Esophagus muscularis mucosa (tissue), 4 donors: Measurements from ENCODE around the gene FOXP2. TPM values are rescaled to one million over a fixed set of nuclear protein-coding genes. Genes with fewer than 3 reads are reported as not detected.
"Not testable (repeated sequence)": the region's sequence is repeated elsewhere in the genome, so short reads cannot be mapped to it uniquely, and the experiment has no call there.

ENCODE experiments used
- DNase-seq: peaks from one replicate; pipeline ENCODE4 v3.0.0-alpha.2; 2017; ENCODE audit errors: extremely low spot score
- H3K27ac ChIP-seq, 4 donors: fragments of 200-600 bp; sonication (generic); replicated peaks in 1 of 4; 1 replicate in 3 of 4; 2 replicates in 1 of 4; pipeline ENCODE4 v1.5.1; 2016 to 2019; ENCODE audit warnings: mild to moderate bottlenecking in 1 of 4
- H3K27me3 ChIP-seq, 4 donors: fragments of 200-600 bp; sonication (generic); one replicate each; pipeline versions ENCODE4 v1.5.1 to v1.6.0; 2016 to 2019
- H3K36me3 ChIP-seq, 4 donors: fragments of 200-600 bp; sonication (generic); one replicate each; pipeline ENCODE4 v1.5.1; 2016 to 2019
- H3K4me1 ChIP-seq, 4 donors: fragments of 200-600 bp; sonication (generic); one replicate each; pipeline ENCODE4 v1.5.1; 2016 to 2019
- H3K4me3 ChIP-seq, 4 donors: fragments of 200-600 bp; sonication (generic); 1 replicate in 2 of 4; 2 replicates in 2 of 4; pipeline ENCODE4 v1.5.1; 2016 to 2019; ENCODE audit warnings: mild to moderate bottlenecking in 4 of 4, moderate library complexity in 1 of 4
- H3K9me3 ChIP-seq, 4 donors: fragments of 200-600 bp; sonication (generic); 1 replicate in 3 of 4; 2 replicates in 1 of 4; pipeline ENCODE4 v1.5.1; 2016 to 2019
- CTCF ChIP-seq, 3 experiments: fragments of 200-600 bp in 2 of 3; fragments of 450-650 bp in 1 of 3; sonication (generic) in 2 of 3; IDR thresholded peaks; one replicate each; pipeline ENCODE4 v1.5.1; 2017 to 2019; ENCODE audit warnings: antibody characterized with exemption in 3 of 3, mild to moderate bottlenecking in 2 of 3, moderate library complexity in 1 of 3
- EP300 ChIP-seq: sonication (generic); formaldehyde crosslinking; IDR thresholded peaks from one replicate; pipeline ENCODE4 v1.6.1; 2017; ENCODE audit warnings: antibody characterized with exemption
- POLR2A ChIP-seq: fragments of 450-650 bp; IDR thresholded peaks from one replicate; pipeline ENCODE4 v1.6.1; 2017; ENCODE audit warnings: antibody characterized with exemption, moderate library complexity, mild to moderate bottlenecking, low read depth
- POLR2AphosphoS5 ChIP-seq, 2 donors: sonication (generic); formaldehyde crosslinking; IDR thresholded peaks; one replicate each; pipeline ENCODE4 v1.6.1; 2017; ENCODE audit warnings: antibody characterized with exemption in 2 of 2
- WGBS: methylation state at CpG from one replicate; pipeline ENCODE4 v1.1.5; 2018; 5-methylcytosine and 5-hydroxymethylcytosine counted together
- intact Hi-C: fragments of 100-400 bp; cut with DNase I; formaldehyde crosslinking; loops from one replicate; pipeline ENCODE4 v1.15.1; 2023
- total RNA-seq, 4 donors: library from RNA; depleted of rRNA; stranded (reverse); fragments of >200 nt; gene quantifications; one replicate each; pipeline versions ENCODE4 v1.1.0 to v1.2.1, GENCODE V29; 2016

Gene FOXP2
- total RNA-seq, 4 donors from 2014 or later, result 37.1 to 54.2 (median 48.0) TPM

GRCh38 chr7:114375907-114376306, 38.7 kb upstream of the FOXP2 start:
- Histone ChIP-seq H3K9me3 (no peaks in the 10 kb centered on the region), H3K27me3 (no peaks in the 10 kb centered on the region), H3K36me3 (no peaks in the 10 kb centered on the region), H3K27ac (no peak overlapping the region), H3K4me3 (no peak overlapping the region), H3K4me1 (no peaks in the 10 kb centered on the region)
- TF ChIP-seq POLR2AphosphoS5 (IDR thresholded peaks at IDR 0.05) (no peak), EP300 (no peak), CTCF (IDR thresholded peaks at IDR 0.05) (no peak), POLR2A (no peak)
- no peak for DNase-seq
- intact Hi-C loops, result no loop called here

- H3K9me3 ChIP-seq, H3K27me3 ChIP-seq, intact Hi-C loops, DNase-seq, H3K4me1 ChIP-seq, H3K27ac ChIP-seq, H3K36me3 ChIP-seq, H3K4me3 ChIP-seq: not testable (repeated sequence)
- 80% methylated on average over 7 of the region's 7 CpGs for WGBS
These were observed 30.7 kb upstream of the FOXP2 start for GRCh38 chr7:114383946-114384345.

- intact Hi-C loops, H3K9me3 ChIP-seq, H3K27me3 ChIP-seq, H3K4me3 ChIP-seq, H3K27ac ChIP-seq, H3K4me1 ChIP-seq, H3K36me3 ChIP-seq, DNase-seq: not testable (repeated sequence)
- 86% methylated on average over 3 of the region's 3 CpGs for WGBS
These were observed 30.3 kb upstream of the FOXP2 start for GRCh38 chr7:114384346-114384745.

DNA sequence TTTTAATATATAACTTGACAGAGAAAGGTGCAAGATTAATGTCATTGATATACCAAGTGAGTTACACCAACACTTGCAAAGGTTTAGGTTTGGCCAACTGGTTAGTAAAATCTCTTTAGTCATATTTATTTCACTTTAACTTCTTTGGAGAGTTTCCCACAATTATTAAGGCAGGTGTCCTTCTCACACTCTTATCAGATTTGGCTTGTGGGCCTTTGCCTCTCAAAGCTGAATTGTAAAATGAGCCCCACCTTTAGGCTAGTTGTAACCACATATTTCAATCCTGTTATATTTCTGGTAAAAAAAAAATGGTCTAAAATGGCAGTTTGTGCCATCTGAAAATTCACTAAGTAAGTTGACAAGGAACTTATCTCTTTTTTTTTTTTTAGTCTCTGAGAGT, 26.6 kb upstream of the FOXP2 start:
- Histone ChIP-seq H3K27ac (no peak overlapping the region), H3K9me3 (no peaks in the 10 kb centered on the region), H3K4me3 (no peak overlapping the region), H3K27me3 (no peaks in the 10 kb centered on the region), H3K4me1 (peaks cover 0 to 11% (median 3%) of the 10 kb centered on the region in 4 donors), H3K36me3 (no peaks in the 10 kb centered on the region)
- intact Hi-C loops, result no loop called here
- DNase-seq, result no peak
- no peak for TF ChIP-seq POLR2AphosphoS5 (IDR thresholded peaks at IDR 0.05)
- TF ChIP-seq EP300, result no peak
- TF ChIP-seq CTCF (IDR thresholded peaks at IDR 0.05), result no peak
- TF ChIP-seq POLR2A, result no peak

DNA sequence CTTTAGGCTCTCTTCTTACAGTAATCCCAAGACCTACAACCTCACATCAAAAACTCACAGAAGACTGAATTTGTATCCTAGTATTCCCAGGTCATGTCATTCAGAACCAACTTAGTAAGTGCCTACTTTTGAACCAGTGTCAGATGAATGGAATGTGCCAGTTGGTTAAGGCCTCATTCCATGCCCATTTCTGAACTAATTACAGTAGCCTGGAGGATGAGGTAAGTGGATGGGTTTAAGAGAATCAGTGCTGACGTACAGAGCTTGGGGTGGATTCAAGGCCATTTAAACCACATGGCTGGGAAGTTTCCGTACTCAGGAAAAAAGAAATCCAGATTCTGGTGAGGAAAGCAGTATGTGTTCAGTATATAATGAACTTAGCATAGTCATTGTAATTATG, 21.9 kb upstream of the FOXP2 start:
- intact Hi-C loops, result no loop called here
- TF ChIP-seq CTCF (IDR thresholded peaks at IDR 0.05) (no peak), POLR2AphosphoS5 (IDR thresholded peaks at IDR 0.05) (peak in 1 of 2 donors; percentile 24)
- Histone ChIP-seq H3K4me3 (no peak overlapping the region), H3K27me3 (no peaks in the 10 kb centered on the region), H3K9me3 (no peaks in the 10 kb centered on the region), H3K36me3 (no peaks in the 10 kb centered on the region), H3K27ac (no peak overlapping the region), H3K4me1 (peaks cover 0 to 13% (median 3%) of the 10 kb centered on the region in 4 donors)
- no peak for DNase-seq
- WGBS, result 60% methylated on average over 2 of the region's 2 CpGs

GRCh38 chr7:114402876-114403635, 11.6 kb upstream of the FOXP2 start:
- no peaks in the 10 kb centered on the region for H3K27me3 ChIP-seq

More at GRCh38 chr7:114402876-114403635, 11.6 kb upstream of the FOXP2 start:
- DNase-seq, result no peak
- peaks cover 0 to 13% (median 11%) of the 10 kb centered on the region in 4 donors for H3K4me1 ChIP-seq
- H3K9me3 ChIP-seq, result no peaks in the 10 kb centered on the region
- H3K36me3 ChIP-seq, result no peaks in the 10 kb centered on the region
- WGBS, result 80% methylated on average over 2 of the region's 2 CpGs
- intact Hi-C loops, result no loop called here
- no peak for TF ChIP-seq POLR2A
- TF ChIP-seq EP300, result no peak
- TF ChIP-seq POLR2AphosphoS5 (IDR thresholded peaks at IDR 0.05), result no peak
- TF ChIP-seq CTCF (IDR thresholded peaks at IDR 0.05), result no peak
- H3K27ac ChIP-seq, result no peak overlapping the region
- no peak overlapping the region for H3K4me3 ChIP-seq
